GM18505 (cell line): ENCODE data around the gene C1orf116.
"Not testable (repeated sequence)": the region's sequence is repeated elsewhere in the genome, so short reads cannot be mapped to it uniquely, and the experiment has no call there.

Source experiments
- ATAC-seq: cut with Tn5 transposase; IDR thresholded peaks from one replicate; pipeline ENCODE4 v1.9.1; 2021; ENCODE audit not compliant: unreplicated experiment
- POLR2A ChIP-seq: IDR thresholded peaks from 4 replicates; pipeline ENCODE4 v1.6.1; 2011; ENCODE audit warnings: borderline replicate concordance; ENCODE audit not compliant: insufficient read depth, insufficient read length; ENCODE audit errors: extremely low read depth

Gene C1orf116

DNA sequence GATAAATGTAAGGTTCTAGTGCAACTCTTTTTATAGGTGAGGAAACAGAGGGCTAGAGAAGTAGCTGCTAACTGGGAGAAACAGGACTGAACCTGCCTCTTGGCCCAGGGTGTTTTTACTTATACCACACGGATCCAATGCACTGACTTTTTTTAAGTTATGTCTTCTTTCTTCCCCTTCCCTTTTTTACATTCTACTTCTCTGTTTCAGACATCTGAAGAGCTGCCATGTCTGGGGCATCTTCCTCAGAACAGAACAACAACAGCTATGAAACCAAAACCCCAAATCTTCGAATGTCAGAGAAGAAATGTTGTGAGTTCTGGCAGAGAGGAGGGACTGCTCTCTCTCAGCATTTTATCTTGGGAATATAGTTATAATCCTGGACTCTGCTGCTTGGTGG, 21.9 kb upstream of the C1orf116 start:
- TF ChIP-seq POLR2A, result no peak
- no peak for ATAC-seq

DNA sequence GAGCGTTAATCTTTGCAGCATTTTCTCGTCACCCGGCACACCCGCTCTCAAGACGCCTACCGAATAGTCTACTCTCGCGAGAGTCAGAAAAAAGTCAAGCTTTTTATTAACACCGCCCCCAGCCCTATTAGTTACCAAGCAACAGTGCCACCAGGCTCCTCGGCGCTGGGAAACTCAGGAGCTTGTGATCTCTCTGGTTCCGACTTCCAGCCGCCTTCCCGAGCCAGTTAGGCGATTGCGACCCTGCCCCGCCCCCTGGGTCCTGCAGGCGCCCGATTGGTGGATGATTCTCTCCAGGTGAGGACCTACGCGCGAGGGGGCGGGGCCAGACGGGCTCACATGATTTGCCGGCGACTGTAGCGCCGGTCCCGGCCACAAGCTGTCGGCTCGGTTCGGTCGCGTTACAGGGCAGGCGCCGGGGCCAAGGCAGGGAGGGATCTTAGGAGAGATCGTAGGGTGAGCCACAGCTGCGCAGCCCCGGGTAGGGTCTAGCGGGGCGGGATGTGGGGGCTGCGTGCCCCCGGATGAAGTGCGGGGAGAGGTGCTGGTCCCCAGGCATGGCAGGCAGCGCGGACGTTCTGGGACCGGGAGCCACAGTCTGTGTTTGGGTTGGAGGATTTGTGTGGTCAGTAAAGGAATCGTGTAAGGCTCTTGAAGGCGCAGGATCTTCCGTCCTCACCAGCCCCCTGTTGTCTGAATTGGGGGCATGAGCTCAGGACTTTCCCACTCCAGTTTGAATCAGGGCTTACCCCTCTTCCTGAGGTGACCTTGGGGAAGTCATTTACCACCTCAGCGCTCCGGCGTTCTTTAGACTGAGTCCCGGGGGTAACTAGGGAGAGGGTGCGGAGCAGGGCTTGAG, 20.6 kb upstream of the C1orf116 start, which contains the start of gene PFKFB2:
Gene PFKFB2, plus strand, starts transcription at position 365 of the 859 bp plus-strand sequence. CDS start 1,443 bp downstream, outside the sequence.
- peak; percentile 76 for ATAC-seq
- peak; percentile 71 for TF ChIP-seq POLR2A

DNA sequence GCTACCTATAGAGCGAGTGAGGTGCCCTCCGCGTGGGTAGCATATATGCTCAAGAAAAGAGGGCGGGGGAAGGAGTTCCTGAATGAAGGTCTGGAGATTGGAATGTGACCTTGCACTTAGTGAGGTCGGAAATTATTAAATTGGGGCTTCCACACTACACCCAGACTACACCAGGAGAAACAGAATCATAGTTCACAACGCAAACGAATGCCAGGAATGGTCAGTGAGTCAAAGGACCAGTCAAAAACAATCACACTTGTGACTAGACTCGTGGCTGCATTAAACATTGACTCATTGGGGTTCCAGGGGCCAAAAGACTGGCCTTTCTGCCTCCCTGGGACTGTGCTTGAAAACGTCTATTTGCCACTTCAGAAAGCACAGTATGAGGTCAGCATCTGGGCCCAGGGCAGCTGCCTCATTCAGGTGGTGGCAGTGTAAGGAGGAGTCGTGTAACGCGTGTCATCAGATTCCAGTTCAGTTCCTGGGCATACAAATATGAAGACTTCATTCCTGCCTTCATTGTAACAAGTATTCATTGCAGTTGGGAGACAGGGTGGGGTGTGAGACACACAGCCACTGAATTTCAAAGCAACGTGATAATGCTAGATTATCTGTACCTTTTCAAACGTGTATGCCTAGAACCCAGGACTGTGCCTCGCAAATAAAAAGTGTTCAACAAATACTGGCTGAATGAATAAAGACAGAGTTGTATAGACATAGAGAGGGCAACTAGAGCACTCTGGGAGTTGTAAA, 18.8 kb upstream of the C1orf116 start, which contains the start of gene YOD1:
Gene YOD1, minus strand, starts transcription at position 18 of the 753 bp plus-strand sequence. CDS start 178 bp downstream, outside the sequence.
- ATAC-seq, result no peak
- no peak for TF ChIP-seq POLR2A

DNA sequence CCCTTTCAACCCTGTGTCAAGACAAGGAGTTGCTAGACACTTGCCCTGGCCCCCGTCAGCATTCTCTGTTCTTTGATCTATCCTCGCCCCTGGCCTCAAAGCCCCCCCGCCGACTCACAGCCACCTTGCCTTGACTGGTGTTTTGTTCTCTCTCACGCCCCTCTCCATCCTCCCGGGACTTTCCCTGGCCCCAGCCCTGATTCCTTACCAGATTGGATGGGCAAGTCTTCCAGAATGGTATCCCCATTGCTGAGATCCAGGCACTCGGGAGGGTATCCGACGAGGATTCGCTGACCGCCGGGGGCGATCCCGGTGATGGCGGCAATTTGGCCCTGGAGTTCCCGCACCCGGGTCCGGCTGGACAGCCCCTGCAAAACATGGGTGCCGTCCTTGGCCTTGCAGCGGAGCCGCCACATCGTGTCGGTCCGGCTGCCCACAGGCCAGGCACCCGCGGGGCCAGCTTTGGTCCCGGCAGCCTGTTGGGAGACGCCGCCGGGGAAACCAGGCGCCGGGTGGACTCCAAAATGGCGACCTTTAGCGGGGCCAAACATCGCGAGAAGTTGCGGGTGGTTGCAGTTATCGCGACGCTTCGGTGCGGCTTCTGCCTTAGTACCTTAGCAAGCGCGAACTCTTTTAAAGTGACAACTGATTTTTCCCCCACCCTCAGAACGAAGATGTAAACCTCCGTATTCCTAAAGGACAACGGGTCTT, 18.1 kb upstream of the C1orf116 start:
- peak; percentile 55 for ATAC-seq

DNA sequence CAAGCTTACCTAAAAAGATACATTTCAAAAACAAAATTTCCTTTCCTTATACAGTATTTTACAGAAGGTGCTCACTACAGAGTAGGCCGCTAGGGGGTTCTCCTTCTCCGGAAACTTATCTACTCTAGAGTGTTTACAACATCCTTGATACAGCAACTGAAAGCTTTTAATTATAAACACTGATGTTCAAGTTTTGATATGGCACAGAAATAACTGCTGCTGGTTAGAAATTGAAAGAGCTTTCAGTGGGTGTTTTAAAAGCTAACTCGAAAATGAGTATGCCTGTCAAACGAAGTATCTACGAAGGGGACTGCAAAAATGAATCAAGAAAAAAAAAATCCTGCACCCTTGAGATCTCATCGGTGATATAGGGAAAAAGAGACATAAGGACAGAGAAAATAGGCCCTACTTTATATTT, 17.4 kb upstream of the C1orf116 start:
- TF ChIP-seq POLR2A, result no peak
- no peak for ATAC-seq

More for the DNA sequence above, 18.1 kb upstream of the C1orf116 start:
- TF ChIP-seq POLR2A, result peak; percentile 68

DNA sequence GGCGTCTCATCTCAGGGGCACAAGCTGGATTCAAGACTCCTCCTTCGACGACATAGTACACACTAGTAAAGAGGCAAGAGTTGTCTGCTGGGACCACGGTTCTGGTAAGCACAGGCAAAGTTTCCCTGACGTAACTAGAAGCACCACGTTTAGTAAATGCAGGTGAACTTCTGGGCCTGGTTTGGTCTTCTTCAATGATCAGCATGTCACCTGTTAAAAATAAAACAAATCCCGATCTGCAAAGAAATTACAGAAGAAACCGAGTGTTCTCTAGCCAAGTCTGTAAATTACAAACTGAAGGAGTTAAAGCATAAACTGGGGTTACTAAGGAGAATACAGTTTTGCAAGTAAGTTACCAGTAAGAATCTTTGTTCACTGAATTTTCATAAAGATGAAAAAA, 17.0 kb upstream of the C1orf116 start:
- TF ChIP-seq POLR2A, result no peak
- ATAC-seq, result no peak

DNA sequence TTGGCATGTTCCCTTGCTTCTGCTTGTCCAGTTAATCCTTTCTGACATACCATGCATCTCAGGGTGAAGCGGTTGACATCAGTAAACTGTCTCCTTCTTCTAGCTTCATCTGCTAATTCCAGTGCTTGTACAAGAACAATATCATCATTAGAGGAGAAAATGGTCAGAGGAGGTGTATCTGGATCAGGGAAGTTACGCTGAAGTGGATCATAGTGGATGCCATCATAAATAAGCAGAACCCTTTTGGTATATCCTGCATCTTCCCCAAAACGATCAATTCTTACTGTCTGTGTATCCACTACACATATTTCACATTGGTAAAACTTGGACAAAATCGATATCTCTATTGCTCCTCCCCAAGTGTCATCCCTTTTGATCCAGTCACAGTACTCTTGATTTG, 16.5 kb upstream of the C1orf116 start:
- no peak for TF ChIP-seq POLR2A
- ATAC-seq, result no peak

DNA sequence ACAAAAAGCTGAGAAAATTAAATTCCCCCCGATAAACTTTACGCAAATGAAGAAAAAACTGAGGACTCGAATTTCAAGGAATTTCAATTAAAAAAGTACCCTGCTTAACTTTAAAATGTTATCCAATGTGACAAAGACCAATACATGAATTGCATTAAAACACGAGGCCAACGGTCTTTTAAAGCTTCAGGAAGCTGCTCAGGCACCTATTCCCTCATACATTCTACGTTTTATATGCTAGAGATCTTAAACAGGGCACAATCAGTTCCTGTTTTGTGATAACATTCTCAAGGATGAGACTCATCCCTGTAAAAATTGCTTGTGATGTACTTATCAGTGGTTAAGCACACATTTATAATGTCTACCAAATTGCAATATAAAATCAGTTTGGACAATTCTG, 15.5 kb upstream of the C1orf116 start:
- no peak for TF ChIP-seq POLR2A
- no peak for ATAC-seq

DNA sequence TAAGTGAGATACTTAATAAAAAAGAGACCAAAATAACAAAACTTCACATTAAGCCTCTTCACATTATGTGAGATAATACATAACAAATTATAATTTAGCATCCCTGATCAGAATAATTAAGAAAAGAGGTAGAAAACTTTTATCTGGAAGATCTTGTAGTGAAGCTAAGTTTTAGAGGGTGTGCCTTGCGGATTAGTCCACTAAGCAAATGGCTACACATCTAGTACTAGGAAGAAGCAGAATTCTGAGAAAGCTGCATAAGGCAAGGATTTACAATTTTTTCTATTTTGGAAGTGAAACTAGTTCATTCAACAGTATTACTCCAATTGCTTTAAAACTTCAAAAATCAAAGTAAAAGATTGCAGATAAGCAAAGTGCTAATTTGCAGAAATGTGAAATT, 14.9 kb upstream of the C1orf116 start:
- TF ChIP-seq POLR2A, result no peak
- ATAC-seq, result no peak

DNA sequence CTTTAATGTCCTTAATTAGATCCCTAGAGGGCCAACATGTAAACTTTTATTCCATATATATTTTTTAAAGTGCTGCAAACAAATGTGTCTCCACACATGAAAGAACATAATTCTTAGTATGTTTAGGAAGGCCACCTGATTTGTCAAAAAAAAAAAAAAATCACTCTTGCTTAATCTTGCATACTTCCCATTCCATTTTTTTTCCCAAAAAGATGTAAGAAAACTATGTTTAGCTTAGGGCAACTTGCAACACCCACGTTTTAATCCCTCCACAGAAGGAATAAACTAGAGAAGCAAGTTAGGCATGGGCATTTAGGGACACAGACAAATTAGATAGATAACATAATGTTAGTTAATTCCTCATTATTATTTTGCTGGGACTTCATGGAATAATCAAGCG, 12.9 kb upstream of the C1orf116 start:
- TF ChIP-seq POLR2A, result no peak
- ATAC-seq, result no peak

DNA sequence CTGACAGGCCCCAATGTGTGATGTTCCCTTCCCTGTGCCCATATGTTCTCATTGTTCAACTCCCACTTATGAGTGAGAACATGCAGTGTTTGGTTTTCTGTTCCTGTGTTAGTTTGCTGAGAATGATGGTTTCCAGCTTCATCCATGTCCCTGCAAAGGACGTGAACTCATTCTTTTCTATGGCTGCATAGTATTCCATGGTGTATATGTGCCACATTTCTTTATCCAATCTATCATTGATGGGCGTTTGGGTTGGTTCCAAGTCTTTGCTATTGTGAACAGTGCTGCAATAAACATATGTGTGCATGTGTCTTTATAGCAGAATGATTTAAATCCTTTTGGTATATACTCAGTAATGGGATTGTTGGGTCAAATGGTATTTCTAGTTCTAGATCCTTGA, 8.8 kb upstream of the C1orf116 start:
- not testable (repeated sequence) for ATAC-seq

DNA sequence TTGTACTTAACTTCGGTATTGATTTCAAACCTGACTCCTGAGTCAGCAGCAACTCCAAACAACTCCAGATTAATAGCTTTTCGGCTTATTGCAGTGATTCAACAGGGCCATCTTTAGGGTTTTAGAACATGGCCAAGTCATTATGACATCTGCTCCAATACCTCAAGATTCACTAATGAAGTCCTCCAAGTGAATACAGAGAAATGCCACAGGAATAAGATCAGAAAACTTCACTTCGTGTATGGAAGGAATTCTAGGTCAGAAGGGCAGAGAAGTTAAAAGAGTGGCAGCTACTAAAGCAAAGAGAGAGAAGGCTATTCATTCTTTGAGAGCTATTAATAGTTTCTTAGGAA, 7.6 kb upstream of the C1orf116 start:
- no peak for ATAC-seq

DNA sequence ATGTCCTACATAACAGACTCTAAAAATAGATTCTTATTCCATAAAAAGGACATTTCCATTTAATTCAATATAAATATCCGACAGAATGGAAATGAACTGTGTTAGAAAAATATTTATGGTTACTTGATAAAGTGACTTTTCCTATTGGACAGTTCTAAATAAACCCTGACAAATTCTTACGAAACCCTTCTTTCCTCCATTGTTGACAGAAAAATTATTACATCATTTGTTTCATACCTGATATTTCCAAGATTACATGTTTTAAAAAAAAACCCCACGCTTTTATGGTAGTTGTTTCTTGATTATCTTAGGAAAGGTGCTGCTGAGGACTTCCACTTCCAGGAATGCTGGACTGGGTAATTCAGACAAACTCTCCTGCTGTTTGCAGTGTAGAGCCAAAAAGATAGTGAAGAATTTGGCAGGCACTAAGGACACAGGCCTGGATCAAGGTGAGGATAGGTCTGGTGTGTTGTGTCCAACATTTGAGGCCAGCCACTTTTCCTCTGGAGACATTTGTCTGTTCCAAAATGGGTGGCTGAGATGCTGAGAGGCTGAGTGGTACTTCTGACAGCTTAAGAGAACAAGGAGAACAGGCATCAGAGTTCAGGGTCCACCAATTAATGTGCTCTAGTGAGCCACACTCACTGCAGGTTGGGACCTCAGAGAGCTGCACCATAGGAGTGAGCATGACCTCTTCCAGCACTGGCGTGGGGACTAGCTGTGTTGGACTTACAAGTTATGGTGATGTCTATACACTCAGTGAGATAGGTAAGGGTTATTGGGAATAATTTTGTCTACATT, 7.0 kb upstream of the C1orf116 start:
- no peak for ATAC-seq
- TF ChIP-seq POLR2A, result no peak

More for the DNA sequence above, 7.6 kb upstream of the C1orf116 start:
- no peak for TF ChIP-seq POLR2A

DNA sequence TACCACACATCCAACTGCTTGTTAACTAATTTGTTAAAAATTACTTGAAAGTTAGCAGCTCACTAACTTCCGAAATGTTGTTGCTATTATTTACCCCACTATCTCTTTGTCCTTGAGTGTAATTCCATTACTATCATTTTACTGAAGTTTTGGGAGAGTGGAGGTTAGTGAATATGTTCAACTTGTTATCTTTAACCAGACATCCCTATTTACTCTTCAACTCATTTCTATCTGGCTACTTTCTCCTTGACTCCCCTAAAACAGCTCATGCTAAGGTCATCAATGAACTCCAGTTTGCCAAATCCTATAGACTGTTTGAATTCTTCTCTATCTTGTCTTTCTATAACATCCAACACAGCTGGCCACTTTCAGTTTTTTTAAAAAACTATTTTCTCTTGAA, 4.3 kb upstream of the C1orf116 start:
- ATAC-seq, result no peak
- no peak for TF ChIP-seq POLR2A
